AG10803 (cell line): ENCODE measurements around the gene KLRG1.

Source experiments
- DNase-seq: peaks from one replicate; pipeline ENCODE4 v3.0.0; 2010; ENCODE audit warnings: low read depth
- H3K4me3 ChIP-seq: 2 replicates; pipeline ENCODE4 v1.5.1; 2011; ENCODE audit warnings: mild to moderate bottlenecking, low read length, control low read depth
- TF ChIP-seq, protein P1 (sequence below): conservative IDR thresholded peaks from 2 replicates; pipeline ENCODE4 v1.5.1; 2011; ENCODE audit warnings: mild to moderate bottlenecking, low read length, control low read depth, inconsistent platforms

The KLRG1 gene

DNA sequence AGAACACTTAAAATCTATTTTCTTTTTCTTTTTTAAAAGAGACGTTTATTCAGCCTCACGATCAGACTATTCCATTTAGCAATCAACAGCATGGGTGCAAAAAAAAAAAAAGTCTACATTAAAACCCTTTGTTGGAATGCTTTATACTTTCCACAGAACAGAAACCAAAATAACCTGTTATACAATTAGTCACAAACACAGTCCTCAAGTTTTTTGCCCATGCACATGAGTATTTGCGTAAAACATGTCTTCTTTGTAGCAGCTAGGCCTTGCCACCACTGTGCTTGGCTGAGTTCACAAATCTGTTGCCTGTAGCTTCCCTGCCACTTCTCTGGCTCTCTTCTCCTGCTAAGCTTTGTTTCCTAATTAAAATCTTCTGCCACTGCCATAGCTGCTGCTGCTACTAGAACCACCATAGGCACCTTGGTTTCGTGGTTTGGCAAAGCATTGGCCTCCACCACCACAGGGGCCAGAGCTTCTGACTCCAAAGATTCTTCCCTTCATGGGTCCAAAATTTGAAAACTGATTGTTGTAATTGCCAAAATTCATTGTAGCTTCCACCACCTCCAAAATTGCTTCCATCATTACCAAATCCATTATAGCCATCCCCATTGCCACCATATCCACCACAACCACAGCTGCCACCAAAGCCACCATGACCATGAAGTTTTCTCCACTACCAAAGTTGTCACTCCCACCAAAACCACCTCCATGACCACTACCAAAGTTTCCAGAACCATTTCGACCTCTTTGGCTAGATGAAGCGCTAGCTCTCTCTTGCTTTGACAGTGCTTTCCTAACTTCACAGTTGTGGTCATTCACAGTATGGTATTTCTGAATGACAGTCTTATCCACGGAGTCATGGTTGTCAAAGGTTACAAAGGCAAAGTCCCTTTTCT lies 38.1 kb downstream of the KLRG1 start:
- no peak for DNase-seq
- TF ChIP-seq, protein P1, sequence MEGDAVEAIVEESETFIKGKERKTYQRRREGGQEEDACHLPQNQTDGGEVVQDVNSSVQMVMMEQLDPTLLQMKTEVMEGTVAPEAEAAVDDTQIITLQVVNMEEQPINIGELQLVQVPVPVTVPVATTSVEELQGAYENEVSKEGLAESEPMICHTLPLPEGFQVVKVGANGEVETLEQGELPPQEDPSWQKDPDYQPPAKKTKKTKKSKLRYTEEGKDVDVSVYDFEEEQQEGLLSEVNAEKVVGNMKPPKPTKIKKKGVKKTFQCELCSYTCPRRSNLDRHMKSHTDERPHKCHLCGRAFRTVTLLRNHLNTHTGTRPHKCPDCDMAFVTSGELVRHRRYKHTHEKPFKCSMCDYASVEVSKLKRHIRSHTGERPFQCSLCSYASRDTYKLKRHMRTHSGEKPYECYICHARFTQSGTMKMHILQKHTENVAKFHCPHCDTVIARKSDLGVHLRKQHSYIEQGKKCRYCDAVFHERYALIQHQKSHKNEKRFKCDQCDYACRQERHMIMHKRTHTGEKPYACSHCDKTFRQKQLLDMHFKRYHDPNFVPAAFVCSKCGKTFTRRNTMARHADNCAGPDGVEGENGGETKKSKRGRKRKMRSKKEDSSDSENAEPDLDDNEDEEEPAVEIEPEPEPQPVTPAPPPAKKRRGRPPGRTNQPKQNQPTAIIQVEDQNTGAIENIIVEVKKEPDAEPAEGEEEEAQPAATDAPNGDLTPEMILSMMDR: no peak
- no peak overlapping the region for H3K4me3 ChIP-seq

DNA sequence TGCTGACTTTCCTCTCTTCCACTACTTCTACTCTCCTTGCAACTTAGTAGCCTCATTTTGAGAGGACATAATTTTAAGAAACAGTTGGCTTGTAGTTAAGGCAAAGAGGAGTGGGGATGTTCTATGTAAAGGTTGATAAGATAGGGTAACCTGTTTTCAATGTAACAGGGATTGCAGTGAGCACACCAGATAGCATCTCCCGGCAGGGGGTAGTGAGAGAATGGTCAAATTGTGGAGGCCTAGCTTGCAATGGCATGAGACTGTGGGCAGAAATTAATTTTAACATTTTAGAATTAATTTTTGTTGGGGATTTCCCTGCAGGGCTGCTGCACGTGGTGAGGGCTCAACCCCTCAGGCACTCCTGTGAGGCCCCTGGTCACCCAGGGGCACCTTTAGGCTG lies 41.4 kb downstream of the KLRG1 start:
- no peak overlapping the region for H3K4me3 ChIP-seq
- TF ChIP-seq, protein P1: no peak
- no peak for DNase-seq

DNA sequence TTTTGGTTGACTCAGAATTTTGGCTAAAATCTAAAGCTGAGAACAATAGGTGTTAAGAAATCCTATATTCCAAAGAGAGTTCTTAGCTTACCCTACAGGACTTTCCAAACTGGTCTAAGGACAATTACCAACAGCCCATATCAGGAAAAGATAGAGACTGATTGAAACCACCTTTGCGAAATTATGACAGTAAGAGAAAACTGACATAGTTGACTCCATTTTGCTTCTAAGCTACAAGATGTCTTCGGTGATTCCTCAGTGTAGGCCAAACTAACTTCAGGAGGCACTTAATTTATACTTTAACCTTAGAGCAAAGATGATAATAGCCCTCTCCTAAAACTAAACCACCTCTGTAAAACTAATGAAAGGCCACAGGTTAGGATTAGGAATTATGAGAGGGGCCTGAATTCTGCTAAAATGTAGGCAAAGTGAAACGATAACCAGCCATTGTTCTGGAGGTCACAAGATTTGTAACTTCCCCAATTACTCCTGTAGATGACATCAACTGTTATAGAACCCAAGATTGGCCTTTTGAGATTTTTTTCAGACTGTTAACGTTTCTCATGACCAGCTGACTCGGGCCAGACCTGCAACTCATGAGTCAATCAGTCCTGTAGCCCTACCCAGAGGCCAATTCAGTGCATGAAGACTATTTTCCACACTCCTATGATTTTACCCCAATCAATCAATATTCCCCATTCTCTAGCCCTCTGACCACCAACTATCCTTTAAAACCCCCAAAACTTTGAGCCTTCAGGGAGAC lies 43.0 kb downstream of the KLRG1 start:
- no peak for DNase-seq
- H3K4me3 ChIP-seq: no peak overlapping the region
- TF ChIP-seq, protein P1: no peak

DNA sequence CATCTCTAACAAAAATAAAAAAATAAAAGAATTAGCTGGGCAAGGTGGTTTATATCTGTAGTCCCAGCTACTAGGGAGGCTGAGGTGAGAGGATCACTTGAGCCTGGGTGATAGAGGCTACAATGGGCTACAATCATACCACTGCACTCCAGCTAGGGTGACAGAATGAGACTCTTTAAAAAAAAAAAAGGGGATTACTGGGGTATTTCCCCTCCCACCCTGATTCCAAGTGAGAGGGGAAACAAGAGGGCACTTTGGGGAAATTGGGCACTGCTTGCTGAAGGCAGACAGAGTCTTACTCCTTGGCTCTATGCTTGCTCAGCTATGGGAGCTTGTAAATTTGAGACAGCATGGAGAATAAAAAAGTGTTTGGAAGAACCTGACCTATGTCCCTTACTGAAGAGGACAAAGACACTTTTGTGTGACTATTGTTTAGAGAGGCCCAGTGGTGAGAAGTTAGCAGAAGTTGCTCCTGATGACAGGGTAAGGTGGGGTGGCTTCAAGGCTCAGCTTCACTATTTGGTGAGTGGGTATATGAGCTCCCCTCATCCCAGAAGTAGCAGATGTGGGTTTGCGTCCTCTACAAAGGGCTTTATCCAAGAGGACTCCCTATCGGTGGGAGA lies 44.0 kb downstream of the KLRG1 start:
- no peak overlapping the region for H3K4me3 ChIP-seq
- TF ChIP-seq, protein P1: no peak
- DNase-seq: no peak

DNA sequence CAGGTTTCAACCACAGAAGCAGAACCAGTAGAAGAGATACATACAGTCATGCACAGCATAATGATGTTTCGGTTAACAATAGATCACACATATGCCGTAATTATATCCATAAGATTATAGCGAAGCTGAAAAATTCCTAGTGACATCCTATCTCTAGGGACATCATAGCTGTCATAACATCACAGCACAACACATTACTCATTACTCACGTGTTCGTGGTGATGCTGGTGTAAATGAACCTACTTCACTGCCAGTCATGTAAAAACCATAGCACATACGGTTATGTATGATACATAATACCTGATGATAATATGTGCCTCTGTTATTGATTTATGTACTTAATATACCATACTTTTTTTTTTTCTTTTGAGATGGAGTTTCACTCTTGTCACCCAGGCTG lies 44.7 kb downstream of the KLRG1 start:
- H3K4me3 ChIP-seq: no peak overlapping the region
- DNase-seq: no peak
- TF ChIP-seq, protein P1: no peak

DNA sequence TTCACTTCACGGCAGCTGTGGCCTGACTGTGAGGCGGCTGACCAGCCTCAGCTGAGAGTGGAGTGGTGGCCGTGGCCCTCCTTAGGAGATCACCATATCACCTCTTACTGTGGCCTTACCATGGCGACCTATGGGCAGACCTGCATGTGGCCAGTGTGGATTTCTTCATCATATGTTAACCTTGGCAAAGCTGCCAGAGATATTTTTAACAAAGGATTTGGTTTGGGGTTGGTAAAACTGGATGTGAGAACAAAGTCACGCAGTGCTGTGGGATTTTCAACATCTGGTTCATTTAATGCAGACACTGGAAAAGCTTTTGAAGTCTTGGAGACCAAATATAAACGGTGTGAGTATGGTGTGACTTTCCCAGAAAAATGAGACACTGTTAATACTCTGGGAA lies 46.9 kb downstream of the KLRG1 start:
- H3K4me3 ChIP-seq: no peak overlapping the region
- TF ChIP-seq, protein P1: no peak
- no peak for DNase-seq
